ENCODE measurements around the gene PSMB3. TPM values are rescaled to one million over a fixed set of nuclear protein-coding genes. Genes with fewer than 3 reads are reported as not detected.

The PSMB3 gene
- total and polyA plus RNA-seq, 9 of the 15 experiments (the other 6 are each of a cell fraction or from before 2014, with no cell fraction given), result 460 to 2,775 (median 574) TPM

- TF ChIP-seq ZFPM2 (CRISPR knock-in tag; IDR thresholded peaks at IDR 0.05) (no peak), XRCC5 (IDR thresholded peaks at IDR 0.05; ENCODE audit: low read depth, low read length) (peak; percentile 43; the same call in 1 of the 2 replicates), ETS2 (tag; IDR thresholded peaks at IDR 0.05; ENCODE audit: borderline replicate concordance, poor library complexity, severe bottlenecking) (no peak), BRCA1 (IDR thresholded peaks at IDR 0.05) (no peak), BRCA1 (CRISPR knock-in tag; IDR thresholded peaks at IDR 0.05) (no peak), CREM (IDR thresholded peaks at IDR 0.05; ENCODE audit: low read depth) (peak; percentile 20; the same call in 1 of the 2 replicates), MTF1 (CRISPR knock-in tag; IDR thresholded peaks at IDR 0.05; ENCODE audit: borderline replicate concordance) (no peak), NCOA1 (IDR thresholded peaks at IDR 0.05; ENCODE audit: low read depth) (no peak), YBX1 (IDR thresholded peaks at IDR 0.05) (no peak), CHD4 (IDR thresholded peaks at IDR 0.05; ENCODE audit: insufficient read depth, insufficient replicate concordance, low read depth, low read length, poor library complexity, severe bottlenecking) (no peak), ZNF398 (CRISPR knock-in tag; IDR thresholded peaks at IDR 0.05) (no peak), SIRT6 (IDR thresholded peaks at IDR 0.05; ENCODE audit: low read depth, low read length) (no peak), MLLT1 (IDR thresholded peaks at IDR 0.05) (peak in 1 of 2 experiments; percentile 21; a peak in 1 of 4 replicates), PTRF (tag; IDR thresholded peaks at IDR 0.05) (no peak), TGIF2 (CRISPR knock-in tag; IDR thresholded peaks at IDR 0.05) (no peak), GABPB1 (CRISPR knock-in tag; IDR thresholded peaks at IDR 0.05) (no peak), ZNF77 (CRISPR knock-in tag; IDR thresholded peaks at IDR 0.05) (no peak), KDM1A (IDR thresholded peaks at IDR 0.05) (no peak), POLR2H (tag; IDR thresholded peaks at IDR 0.05; ENCODE audit: low read depth) (no peak), ZFX (CRISPR knock-in tag; IDR thresholded peaks at IDR 0.05) (peak; percentile 65), FOXJ3 (CRISPR knock-in tag; IDR thresholded peaks at IDR 0.05) (no peak), HNRNPLL (IDR thresholded peaks at IDR 0.05; ENCODE audit: low read depth, low read length, poor library complexity, severe bottlenecking) (peak; percentile 55), ATF1 (CRISPR knock-in tag; IDR thresholded peaks at IDR 0.05) (no peak), ATF1 (tag; IDR thresholded peaks at IDR 0.05) (no peak), MXD1 (CRISPR knock-in tag; IDR thresholded peaks at IDR 0.05; ENCODE audit: borderline replicate concordance, poor library complexity, severe bottlenecking) (no peak), MAZ (CRISPR knock-in tag; conservative IDR thresholded peaks at IDR 0.05 in 1 of 2, IDR thresholded peaks at IDR 0.05 in 1 of 2) (peak in 1 of 2 experiments; percentile 68; a peak in 1 of 4 replicates)
Observed at GRCh38 chr17:38798614-38799500, 46.3 kb downstream of the PSMB3 start (continued).

All from K562 (cell line).